HCT116 (cell line): ENCODE results near the gene GPR108. TPM values are rescaled to one million over a fixed set of nuclear protein-coding genes. Genes with fewer than 3 reads are reported as not detected.

Source experiments
- ATAC-seq: fragments of 200-7000 bp; cut with Tn5 transposase; 2 replicates; pipeline ENCODE4 v1.9.1; 2020; ENCODE audit warnings: mild to moderate bottlenecking, moderate library complexity
- BruUV-seq: library from RNA; stranded (reverse); fragments of 400-500 nt; replicated peaks from 2 replicates; lab custom pipeline; 2021; lab: Mats Ljungman, UMichigan
- CTCF ChIA-PET: fragments of 300-600 bp; sonication (Branson Sonifier 250); formaldehyde crosslinking; loops from one replicate; lab custom pipeline; 2021; ENCODE audit warnings: antibody characterized with exemption; lab: Charles Lee
- POLR2A ChIA-PET: fragments of 300-600, 350-600 bp; sonication (Branson Sonifier 250); formaldehyde crosslinking; loops from one replicate; lab custom pipeline; 2021; ENCODE audit warnings: antibody characterized with exemption; lab: Charles Lee
- RAD21 ChIA-PET, 2 experiments: fragments of 300-600 bp; sonication (Branson Sonifier 250); formaldehyde crosslinking; loops; one replicate each; lab custom pipeline; 2023; ENCODE audit warnings: low total read pairs in 2 of 2; ENCODE audit not compliant: uncharacterized antibody in 2 of 2, unreplicated experiment in 2 of 2, low non-redundant PET in 1 of 2; lab: Charles Lee
- DNase-seq: peaks from one replicate; pipeline ENCODE4 v3.0.0-alpha.2; 2010; ENCODE audit warnings: low read depth, low spot score
- H2AFZ ChIP-seq: fragments of 200-600 bp; shearing (Covaris generic), sonication (generic); 2 replicates; pipeline ENCODE4 v1.6.1; 2017; ENCODE audit warnings: low read depth, mixed run types, mixed read lengths, antibody characterized with exemption, low read length; ENCODE audit not compliant: poor library complexity, severe bottlenecking
- H3K27ac ChIP-seq: 2 replicates; pipeline ENCODE4 v1.5.1; 2012; ENCODE audit warnings: low read depth, low read length
- H3K27me3 ChIP-seq: fragments of 200-600 bp; sonication (generic); 2 replicates; pipeline ENCODE4 v1.6.1; 2016; ENCODE audit warnings: mixed run types, low read length, mixed read lengths; ENCODE audit not compliant: insufficient read depth
- H3K36me3 ChIP-seq, 2 experiments: fragments of 200-500 bp in 1 of 2; fragments of 200-600 bp in 1 of 2; sonication (Bioruptor generic) in 1 of 2; sonication (generic) in 1 of 2; 2 replicates each; pipeline versions ENCODE4 v1.5.1 to v1.6.1; 2014 to 2016; ENCODE audit warnings: low read length in 2 of 2, inconsistent platforms in 1 of 2, mixed read lengths in 1 of 2, mixed run types in 1 of 2; ENCODE audit not compliant: insufficient read depth in 2 of 2, control insufficient read depth in 1 of 2
- H3K4me1 ChIP-seq, 2 experiments: fragments of 200-600 bp in 1 of 2; sonication (generic) in 1 of 2; 2 replicates each; pipeline versions ENCODE4 v1.5.1 to v1.6.1; 2012 to 2017; ENCODE audit warnings: low read length in 2 of 2, inconsistent platforms in 1 of 2, mild to moderate bottlenecking in 1 of 2, mixed read lengths in 1 of 2, mixed run types in 1 of 2, moderate library complexity in 1 of 2; ENCODE audit not compliant: insufficient read depth in 2 of 2, control insufficient read depth in 1 of 2
- H3K4me2 ChIP-seq: fragments of 200-600 bp; sonication (generic); 2 replicates; pipeline ENCODE4 v1.6.1; 2017; ENCODE audit warnings: mixed run types, low read length, mixed read lengths
- H3K4me3 ChIP-seq, 2 experiments: fragments of 200-600 bp in 1 of 2; sonication (generic) in 1 of 2; replicated peaks in 1 of 2; 2 replicates each; pipeline ENCODE4 v1.5.1; 2011 to 2016; ENCODE audit warnings: low read length in 2 of 2, control low read depth in 1 of 2, low read depth in 1 of 2, mild to moderate bottlenecking in 1 of 2, mixed read lengths in 1 of 2, mixed run types in 1 of 2
- H3K79me2 ChIP-seq: fragments of 200-600 bp; sonication (generic); 2 replicates; pipeline ENCODE4 v1.6.1; 2017; ENCODE audit warnings: mild to moderate bottlenecking, mixed run types, low read length, moderate library complexity, mixed read lengths; ENCODE audit not compliant: insufficient read depth
- H3K9ac ChIP-seq: fragments of 200-600 bp; sonication (generic); 2 replicates; pipeline ENCODE4 v1.6.1; 2016; ENCODE audit warnings: low read length, mixed read lengths
- H3K9me2 ChIP-seq: fragments of 200-600 bp; sonication (generic), shearing (Covaris generic); 2 replicates; pipeline ENCODE4 v1.6.1; 2017; ENCODE audit warnings: mixed run types, mild to moderate bottlenecking, moderate library complexity; ENCODE audit not compliant: insufficient read depth
- H3K9me3 ChIP-seq, 2 experiments: fragments of 200-500 bp in 1 of 2; fragments of 200-600 bp in 1 of 2; sonication (Bioruptor generic) in 1 of 2; sonication (generic) in 1 of 2; 2 replicates each; pipeline ENCODE4 v1.6.1; 2014 to 2017; ENCODE audit warnings: low read length in 2 of 2, mixed read lengths in 2 of 2, inconsistent platforms in 1 of 2, low read depth in 1 of 2, mild to moderate bottlenecking in 1 of 2, mixed run types in 1 of 2, moderate library complexity in 1 of 2; ENCODE audit not compliant: control insufficient read depth in 1 of 2, insufficient read depth in 1 of 2
- H4K20me1 ChIP-seq: fragments of 200-600 bp; sonication (generic), shearing (Covaris generic); 2 replicates; pipeline ENCODE4 v1.6.1; 2017; ENCODE audit warnings: mixed run types, mild to moderate bottlenecking, moderate library complexity; ENCODE audit not compliant: insufficient read depth
- CBX3 ChIP-seq: IDR thresholded peaks from 2 replicates; pipeline ENCODE4 v1.6.1; 2012; ENCODE audit warnings: low read depth
- CTCF ChIP-seq, 3 experiments: fragments of 200-600 bp in 1 of 3; sonication (generic) in 1 of 3; IDR thresholded peaks in 2 of 3; conservative IDR thresholded peaks in 1 of 3; 2 replicates each; pipeline ENCODE4 v1.5.1; 2012 to 2017; ENCODE audit warnings: low read depth in 2 of 3, low read length in 2 of 3, antibody characterized with exemption in 1 of 3, borderline replicate concordance in 1 of 3, control low read depth in 1 of 3, mild to moderate bottlenecking in 1 of 3, mixed read lengths in 1 of 3, mixed run types in 1 of 3, moderate library complexity in 1 of 3; ENCODE audit not compliant: insufficient read depth in 1 of 3
- EZH2phosphoT487 ChIP-seq: fragments of 200-600 bp; IDR thresholded peaks from 2 replicates; pipeline ENCODE4 v1.6.1; 2018; ENCODE audit warnings: antibody characterized with exemption, borderline replicate concordance
- RAD21 ChIP-seq: IDR thresholded peaks from 2 replicates; pipeline ENCODE4 v1.6.1; 2012; ENCODE audit warnings: low read depth, mild to moderate bottlenecking
- SIN3A ChIP-seq: IDR thresholded peaks from 2 replicates; pipeline ENCODE4 v1.6.1; 2012; ENCODE audit warnings: low read depth
- YY1 ChIP-seq: IDR thresholded peaks from 2 replicates; pipeline ENCODE4 v1.6.1; 2011; ENCODE audit warnings: low read length, low read depth, moderate library complexity, mild to moderate bottlenecking; ENCODE audit not compliant: insufficient replicate concordance; ENCODE audit errors: extremely low read depth
- ZFX ChIP-seq: fragments of 450-650 bp; IDR thresholded peaks from 2 replicates; pipeline ENCODE4 v1.6.1; 2017
- intact Hi-C: fragments of 100-400 bp; cut with micrococcal nuclease; formaldehyde crosslinking; loops from 2 replicates; pipeline ENCODE4 v1.10.0; 2022
- total RNA-seq: library from RNA; stranded (reverse); gene quantifications from one replicate; pipeline ENCODE4 v1.2.1, GENCODE V29; 2021; ENCODE audit not compliant: unreplicated experiment

GPR108 gene
- total RNA-seq, 1 experiment from 2014 or later, result 75.0 TPM

GRCh38 chr19:6721138-6721474 lies 16.3 kb downstream of the GPR108 start:
- no TSS peak for BruUV-seq
- Histone ChIP-seq H3K9me2 (no peaks in the 10 kb centered on the region), H3K4me3 (no peak overlapping the region), H2AFZ (no peak overlapping the region), H3K4me1 (peaks cover 13 to 30% of the 10 kb centered on the region in 2 experiments; a peak in 3 of 4 replicates), H3K27me3 (no peaks in the 10 kb centered on the region), H3K9me3 (no peaks in the 10 kb centered on the region), H3K9ac (no peak overlapping the region), H3K36me3 (no peaks in the 10 kb centered on the region), H4K20me1 (no peaks in the 10 kb centered on the region), H3K27ac (no peak overlapping the region), H3K4me2 (no peak overlapping the region), H3K79me2 (no peaks in the 10 kb centered on the region)
- TF ChIP-seq YY1 (no peak), ZFX (no peak), CTCF (IDR thresholded peaks at IDR 0.05 in 2 of 3, conservative IDR thresholded peaks at IDR 0.05 in 1 of 3; ENCODE audit: borderline replicate concordance in 1 of 3, insufficient read depth in 1 of 3, low read depth in 2 of 3, low read length in 2 of 3) (no peak), EZH2phosphoT487 (no peak), SIN3A (no peak), CBX3 (no peak), RAD21 (no peak)
- ChIA-PET CTCF (interaction anchor here (0.7 kb wide), 1 partner anchor 78 kb away, joined by 3 read pairs; no protein-coding TSS in a partner anchor), POLR2A (no interaction called here), RAD21 (no interaction called here)
- DNase-seq (no peak), ATAC-seq (no peak)
- intact Hi-C loops, result no loop called here
